GM18867 (cell line): ENCODE measurements around the gene MRPL27.

Experiments used
- ATAC-seq: cut with Tn5 transposase; IDR thresholded peaks from one replicate; pipeline ENCODE4 v1.9.1; 2021; ENCODE audit warnings: mild to moderate bottlenecking, moderate library complexity; ENCODE audit not compliant: unreplicated experiment

MRPL27 gene

GRCh38 chr17:50319306-50320004, 53.5 kb downstream of the MRPL27 start:
- no peak for ATAC-seq

GRCh38 chr17:50318501-50319285, 54.3 kb downstream of the MRPL27 start:
- no peak for ATAC-seq
